Hematopoietic multipotent progenitor cell treated with erythropoietin and hydrocortisone succinate and interleukin-3 and kit ligand, for 8 days (in vitro differentiated cells): ENCODE results near the gene PHF13.
A peak's percentile ranks its signal among the peaks of the same experiment; 100 is the strongest.

ENCODE experiments used
- DNase-seq: peaks from one replicate; pipeline ENCODE4 v3.0.0-alpha.2; 2015

PHF13 gene

GRCh38 chr1:6602669-6603237 lies 10.8 kb upstream of the PHF13 start, which contains the start of gene KLHL21:
KLHL21 (minus strand) TSS chr1:6602869; CDS start chr1:6602817, 52 bp downstream.
- peak; percentile 89 for DNase-seq

DNA sequence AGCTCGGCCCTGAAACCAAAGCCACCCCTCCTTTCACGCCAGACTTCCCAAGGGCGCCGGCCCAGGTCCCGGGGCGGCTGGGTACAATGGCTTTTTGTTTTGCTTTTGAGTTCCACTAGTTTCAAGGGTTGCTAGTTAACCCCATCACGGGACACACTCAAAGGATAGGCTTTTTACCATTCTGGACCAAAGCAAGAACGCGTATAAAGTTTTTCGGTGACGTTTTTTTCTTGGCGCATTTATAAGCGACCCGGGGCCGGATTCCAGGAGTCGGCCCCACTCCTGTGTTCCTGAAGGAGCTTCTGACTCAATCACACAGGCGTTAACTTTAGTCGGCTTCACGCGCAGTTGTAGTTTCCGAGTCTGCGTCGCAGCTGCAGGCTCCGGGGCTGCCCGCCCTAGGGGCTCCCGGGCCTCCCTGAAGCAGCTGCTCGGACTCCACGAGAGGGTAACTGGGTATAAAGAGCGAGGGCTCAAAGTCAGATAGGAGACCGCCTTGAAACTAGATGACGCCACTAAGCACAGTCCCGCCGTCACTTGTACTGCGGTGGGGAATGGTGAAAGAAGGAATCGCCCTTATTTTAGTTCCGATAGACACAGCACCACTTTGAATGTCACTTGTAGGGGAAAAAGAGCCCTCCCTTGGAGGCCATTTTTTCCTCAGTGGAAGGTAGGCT lies 10.2 kb upstream of the PHF13 start:
- DNase-seq = peak; percentile 77

DNA sequence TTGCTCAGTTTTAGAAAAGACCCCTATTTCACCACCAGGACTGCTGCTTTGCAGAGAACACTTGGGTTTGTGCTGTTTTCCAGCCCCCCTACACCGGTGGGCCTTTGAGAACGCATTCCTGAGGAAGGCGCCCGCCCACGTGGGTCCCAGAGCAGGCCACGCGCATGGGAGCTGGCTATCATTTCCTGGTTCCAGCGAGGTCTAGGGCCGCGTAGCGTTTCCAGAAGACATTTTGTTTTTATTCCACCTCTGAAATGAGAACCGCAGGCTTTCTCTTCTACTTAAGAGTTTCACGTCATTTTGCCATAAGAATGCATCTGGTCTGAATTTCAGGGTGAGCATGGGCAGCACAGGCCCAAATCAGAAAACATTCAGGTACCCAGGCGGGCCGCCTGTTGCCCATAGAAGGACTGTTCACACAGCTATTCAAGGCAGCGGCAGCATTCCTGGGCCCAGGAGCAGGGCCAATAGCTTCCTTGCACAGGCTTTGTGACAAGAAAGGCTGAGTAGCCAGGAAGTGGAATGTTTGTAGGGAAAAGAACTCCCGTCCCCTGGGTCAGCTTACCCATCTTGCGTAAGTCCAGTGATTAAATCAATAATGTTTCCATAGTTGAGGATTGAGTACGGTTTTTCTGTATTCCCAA lies 9.5 kb upstream of the PHF13 start:
- no peak for DNase-seq

DNA sequence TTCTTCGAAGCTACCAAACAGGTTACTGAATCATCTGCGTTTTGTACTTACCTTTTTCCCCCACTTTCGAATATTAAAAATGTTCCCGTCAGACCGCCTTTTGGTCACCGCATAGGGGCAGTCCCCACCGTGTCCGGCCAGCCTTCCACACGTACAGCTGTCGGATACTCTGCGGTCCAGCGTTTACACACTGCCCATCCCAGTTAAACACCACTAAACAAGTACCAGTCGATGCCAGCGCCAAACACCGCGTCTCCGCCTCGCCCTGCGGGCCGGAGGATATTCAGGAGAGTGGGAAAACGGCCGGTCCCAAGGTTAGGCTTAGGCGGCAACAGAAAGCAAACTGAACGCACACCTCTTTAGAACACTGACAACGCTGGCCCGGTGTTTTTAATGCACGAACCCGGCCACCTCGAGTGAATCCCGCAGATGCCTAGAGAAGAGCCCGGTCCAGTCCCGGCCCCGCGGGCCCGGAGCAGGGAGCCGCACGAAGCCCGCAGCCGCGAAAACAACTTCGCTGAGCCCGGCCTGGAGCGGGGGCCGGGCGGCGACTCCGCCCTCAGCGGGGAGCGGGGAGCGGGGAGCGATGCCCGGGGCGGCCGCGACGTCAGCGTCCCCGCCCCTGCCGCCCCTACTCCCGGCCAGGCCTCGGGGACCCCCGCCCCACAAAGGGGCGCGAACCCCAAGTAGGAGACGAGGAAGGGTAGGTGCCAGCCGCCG lies 730 bp upstream of the PHF13 start:
- peak; percentile 44 for DNase-seq

GRCh38 chr1:6614019-6614928 lies 743 bp downstream of the PHF13 start:
- no peak for DNase-seq

- DNase-seq = no peak
Measured at GRCh38 chr1:6614929-6615785, 1.6 kb downstream of the PHF13 start.

DNA sequence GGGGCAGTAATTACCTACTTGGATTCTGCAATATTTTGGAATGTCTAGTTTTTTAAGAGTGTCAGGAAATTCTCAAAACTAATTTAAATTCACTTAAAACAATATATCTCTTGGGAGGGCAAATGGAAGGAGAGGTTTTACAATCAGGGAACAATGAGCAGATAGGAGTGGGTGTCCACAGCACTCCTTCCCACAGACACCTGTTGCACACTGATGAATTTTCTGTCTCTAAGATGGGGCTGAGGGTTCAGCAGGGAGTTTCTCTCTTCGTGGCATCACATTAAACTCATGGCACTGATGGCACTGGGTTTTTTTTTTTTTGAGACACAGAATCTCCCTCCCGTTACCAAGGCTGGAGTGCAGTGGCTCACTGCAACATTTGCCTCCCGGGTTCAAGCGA lies 5.5 kb downstream of the PHF13 start:
- no peak for DNase-seq

- DNase-seq = no peak
Measured at GRCh38 chr1:6621429-6622391, 8.2 kb downstream of the PHF13 start.

GRCh38 chr1:6622396-6623152 lies 9.0 kb downstream of the PHF13 start:
- DNase-seq = no peak

- DNase-seq = no peak
Measured at GRCh38 chr1:6623269-6623965, 9.9 kb downstream of the PHF13 start.

DNA sequence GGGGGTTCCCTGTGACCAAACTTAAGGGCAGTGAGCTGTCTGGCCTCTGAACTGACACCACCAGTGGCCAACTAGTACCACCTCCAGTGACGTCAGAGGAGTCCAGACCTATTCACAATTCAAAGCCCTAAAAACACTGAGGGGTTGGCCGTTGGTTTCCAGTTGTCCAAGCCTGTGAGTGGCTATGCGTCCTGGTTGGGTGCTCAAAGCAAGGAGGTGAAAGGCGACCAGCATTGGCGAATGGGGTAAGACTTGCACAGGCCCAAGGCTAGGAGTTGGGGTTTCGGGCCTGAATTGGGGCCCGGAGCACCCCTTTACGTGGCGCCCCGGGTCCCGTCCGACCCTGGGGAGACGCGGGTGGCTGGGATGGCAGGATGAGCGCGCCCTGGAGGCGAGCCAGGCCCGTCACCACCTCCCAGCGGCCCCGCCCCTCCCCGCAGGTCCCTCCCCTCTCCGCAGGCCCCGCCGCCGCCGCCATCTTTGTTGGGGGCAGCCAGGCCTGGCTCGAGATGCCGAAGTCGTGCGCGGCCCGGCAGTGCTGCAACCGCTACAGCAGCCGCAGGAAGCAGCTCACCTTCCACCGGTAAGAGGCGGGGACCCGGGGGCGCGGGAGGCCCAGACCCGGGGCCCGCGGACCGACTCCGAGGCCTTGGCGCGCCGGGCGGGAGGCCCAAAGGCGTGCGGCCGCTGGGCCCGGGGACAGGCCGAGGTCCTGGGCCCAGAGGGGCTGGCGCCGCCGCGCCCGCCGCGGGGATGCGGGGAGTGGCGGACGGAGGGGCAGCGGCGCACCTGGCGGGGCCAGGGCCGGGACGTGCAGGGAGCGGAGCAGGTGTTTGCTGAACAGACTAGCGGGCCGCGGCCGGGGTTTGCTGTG lies 11.4 kb downstream of the PHF13 start, which contains the start of gene THAP3:
THAP3 (plus strand) TSS at position 159 of the 874 bp plus-strand sequence; CDS start at position 510, 351 bp downstream.
- DNase-seq = peak; percentile 81

DNA sequence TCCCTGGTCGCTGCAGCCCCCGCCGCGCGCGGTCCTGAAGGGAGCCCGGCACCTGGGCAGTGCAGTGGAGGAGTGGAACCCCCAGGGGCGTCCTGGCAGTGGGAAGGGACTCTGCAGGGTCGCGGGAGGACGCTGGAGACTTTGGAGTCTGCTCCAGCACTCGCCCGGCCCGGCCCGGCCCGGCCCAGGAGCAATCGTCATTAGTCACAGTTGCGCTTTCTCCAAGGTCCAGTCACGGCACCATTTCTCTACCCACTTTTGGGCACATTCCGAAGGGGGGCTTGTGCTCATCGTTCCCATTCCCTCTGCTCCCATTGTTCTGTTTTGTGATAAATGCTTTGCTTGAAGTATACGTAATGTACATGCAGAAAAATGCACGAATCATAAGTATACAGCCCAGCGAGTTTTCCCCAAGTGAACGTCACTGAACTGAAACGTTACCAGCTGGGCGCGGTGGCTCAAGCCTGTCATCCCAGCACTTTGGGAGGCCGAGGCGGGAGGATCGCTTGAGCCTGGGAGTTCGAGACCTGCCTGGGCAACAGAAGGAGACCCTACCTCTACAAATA lies 12.1 kb downstream of the PHF13 start:
- DNase-seq = peak; percentile 26

- no peak for DNase-seq
Measured at GRCh38 chr1:6627031-6627430, 13.5 kb downstream of the PHF13 start.

GRCh38 chr1:6627841-6628545 lies 14.5 kb downstream of the PHF13 start:
- no peak for DNase-seq

DNA sequence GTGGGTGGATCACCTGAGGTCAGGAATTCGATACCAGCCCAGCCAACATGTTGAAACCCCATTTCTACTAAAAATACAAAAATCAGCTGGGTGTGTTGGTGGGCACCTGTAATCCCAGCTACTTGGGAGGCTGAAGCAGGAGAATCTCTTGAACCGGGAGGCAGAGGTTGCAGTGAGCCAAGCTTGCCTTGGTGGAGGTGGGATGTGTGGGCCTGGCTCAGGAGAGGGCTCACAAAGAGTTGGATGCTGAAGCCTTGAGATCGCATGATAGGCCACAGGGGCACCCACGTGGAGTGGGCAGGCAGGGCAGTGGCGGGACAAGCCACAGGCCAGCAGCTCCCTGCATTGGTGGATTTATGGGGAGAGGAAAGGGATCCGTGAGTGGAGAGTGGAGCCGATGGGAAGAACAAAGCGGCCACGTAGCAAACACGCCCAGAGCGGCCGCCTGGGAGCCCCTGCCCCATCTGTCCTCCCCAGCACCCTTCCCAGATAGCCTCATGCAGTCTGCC lies 15.5 kb downstream of the PHF13 start:
- DNase-seq = no peak

GRCh38 chr1:6630027-6630426 lies 16.5 kb downstream of the PHF13 start:
- DNase-seq = no peak
